ENCODE measurements around the gene RRM2.
A peak's percentile ranks its signal among the peaks of the same experiment; 100 is the strongest.

Gene RRM2

DNA sequence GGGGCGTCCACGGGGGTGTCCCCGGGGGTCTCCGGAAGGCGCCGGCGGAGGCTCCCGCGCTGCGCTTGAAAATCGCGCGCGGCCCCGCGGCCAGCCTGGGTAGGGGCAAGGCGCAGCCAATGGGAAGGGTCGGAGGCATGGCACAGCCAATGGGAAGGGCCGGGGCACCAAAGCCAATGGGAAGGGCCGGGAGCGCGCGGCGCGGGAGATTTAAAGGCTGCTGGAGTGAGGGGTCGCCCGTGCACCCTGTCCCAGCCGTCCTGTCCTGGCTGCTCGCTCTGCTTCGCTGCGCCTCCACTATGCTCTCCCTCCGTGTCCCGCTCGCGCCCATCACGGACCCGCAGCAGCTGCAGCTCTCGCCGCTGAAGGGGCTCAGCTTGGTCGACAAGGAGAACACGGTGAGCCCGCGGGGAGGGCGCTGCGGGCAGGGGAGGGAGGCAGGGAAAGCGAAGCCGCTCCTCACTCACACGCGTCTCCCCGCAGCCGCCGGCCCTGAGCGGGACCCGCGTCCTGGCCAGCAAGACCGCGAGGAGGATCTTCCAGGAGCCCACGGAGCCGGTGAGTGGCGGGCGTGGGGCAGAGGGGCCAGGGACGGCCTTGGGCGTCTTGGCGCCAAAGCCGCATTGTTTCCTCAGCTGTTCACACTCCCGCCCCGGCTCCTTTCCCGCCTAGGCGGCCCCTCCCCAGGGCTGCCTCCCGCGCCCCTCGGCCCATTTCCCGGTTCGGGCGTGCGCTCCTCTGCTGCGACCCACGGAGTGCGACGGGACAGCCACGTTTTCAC, at the start of gene RRM2:
TSS of gene RRM2 (plus strand) at position 240 of the 781 bp plus-strand sequence. CDS start at position 300, 60 bp downstream.
- DNase-seq: peak; percentile 97

DNA sequence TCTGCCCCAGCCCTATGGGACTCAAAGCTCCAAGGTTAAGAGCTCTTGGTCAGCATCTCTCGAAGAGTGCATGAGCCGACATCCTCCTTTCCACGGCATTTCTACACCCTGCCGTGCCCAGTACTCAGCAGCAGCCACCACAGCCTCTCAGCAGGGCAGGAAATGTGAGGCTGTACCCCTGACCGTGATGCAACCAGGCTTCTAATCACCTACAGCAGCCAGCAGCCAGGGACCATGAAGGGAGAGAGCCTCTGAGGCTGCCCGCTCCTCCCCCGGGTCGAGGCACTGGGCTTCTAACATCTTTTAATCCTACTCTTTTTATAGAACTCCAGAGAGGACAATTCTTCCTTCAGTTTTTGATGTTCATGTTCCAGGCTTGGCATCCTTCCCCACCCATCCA, 48.8 kb upstream of the RRM2 start:
- no peak for DNase-seq

DNA sequence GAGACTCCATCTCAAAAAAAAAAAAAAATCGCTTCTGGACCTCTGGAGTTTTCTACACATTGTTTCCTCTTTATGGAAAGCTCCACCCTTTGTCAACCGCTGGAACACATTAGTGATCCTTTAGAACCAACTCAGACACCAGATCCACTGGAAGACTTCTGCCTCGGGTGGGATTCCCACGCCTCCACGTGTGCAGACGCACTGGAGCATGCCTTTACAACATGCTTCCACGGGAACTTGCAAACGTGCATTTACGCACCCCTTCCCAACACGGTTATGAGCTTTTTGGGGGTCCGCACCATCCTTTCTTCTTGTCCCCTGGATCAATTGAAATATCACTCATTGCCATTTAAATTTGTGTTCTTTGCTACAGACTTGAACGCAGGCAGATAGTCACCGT, 47.4 kb upstream of the RRM2 start:
- DNase-seq: no peak

DNA sequence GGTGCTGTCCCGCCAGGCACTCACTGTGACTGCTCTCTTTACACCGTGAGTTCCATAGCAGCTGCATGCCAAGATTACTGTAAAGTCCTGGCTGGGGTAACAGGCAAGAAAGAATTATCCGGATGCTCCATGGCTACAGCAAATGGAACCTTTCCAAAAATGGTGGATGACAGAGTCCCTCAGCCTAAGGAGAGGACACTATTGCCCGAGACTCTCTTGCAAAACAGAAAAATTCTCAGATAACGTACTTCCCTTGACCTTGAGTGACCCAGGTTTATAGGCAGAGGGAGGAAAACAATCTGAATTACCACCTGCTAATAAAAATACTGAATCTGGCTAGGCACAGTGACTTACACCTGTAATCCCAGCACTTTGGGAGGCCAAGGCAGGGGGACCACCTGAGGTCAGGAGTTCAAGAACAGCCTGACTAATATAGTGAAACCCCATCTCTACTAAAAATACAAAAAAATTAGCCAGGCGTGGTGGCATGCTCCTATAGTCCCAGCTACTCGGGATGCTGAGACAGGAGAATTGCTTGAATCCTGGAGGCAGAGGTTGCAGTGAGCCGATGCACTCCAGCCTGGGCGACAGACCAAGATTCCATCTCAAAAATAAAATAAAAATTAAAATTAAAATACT, 46.8 kb upstream of the RRM2 start:
- DNase-seq: no peak

DNA sequence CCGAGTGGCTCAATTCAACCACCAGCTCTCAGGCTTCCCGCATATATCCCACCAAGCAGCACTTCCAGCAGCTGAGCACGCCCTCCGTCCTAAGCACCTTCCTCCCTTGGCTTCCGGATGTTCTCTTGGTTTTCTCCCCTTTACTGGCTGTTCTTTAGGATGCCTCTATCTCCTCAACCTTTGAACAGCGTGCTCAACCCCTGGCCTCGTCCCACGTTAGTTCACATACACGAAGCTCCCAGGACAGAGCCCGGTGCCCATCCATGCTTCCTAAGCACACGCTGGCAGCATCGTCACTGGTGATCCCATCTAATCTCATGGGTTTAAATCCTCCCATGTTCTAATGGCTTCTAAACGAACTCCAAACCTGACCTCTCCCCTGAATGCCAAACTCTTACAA, 46.0 kb upstream of the RRM2 start:
- DNase-seq: no peak

DNA sequence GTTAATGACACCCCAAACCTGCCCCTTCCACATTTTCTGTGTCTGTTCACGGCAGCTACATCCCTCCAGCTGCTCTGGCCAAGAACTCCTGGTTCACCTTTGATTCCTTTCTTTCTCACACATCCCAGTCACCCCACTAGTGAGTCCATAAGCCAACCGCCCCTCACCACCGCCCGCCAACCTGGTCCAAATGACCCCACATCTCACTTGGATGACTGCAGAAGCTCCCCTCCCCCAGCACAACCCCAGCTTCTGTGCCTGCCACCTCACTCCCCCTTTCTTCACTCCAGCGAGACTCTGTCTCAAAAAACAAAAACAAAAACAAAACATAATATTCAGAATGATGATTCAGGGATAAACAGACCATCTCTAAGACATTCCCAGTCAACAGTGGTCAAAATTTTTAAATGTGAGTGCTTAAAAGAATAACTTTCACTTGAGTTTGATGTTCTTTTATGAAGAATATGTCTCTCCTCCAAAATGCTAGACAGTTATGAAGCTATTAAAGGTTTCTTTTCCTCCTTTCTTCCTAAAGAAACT, 45.5 kb upstream of the RRM2 start:
- DNase-seq: no peak

DNA sequence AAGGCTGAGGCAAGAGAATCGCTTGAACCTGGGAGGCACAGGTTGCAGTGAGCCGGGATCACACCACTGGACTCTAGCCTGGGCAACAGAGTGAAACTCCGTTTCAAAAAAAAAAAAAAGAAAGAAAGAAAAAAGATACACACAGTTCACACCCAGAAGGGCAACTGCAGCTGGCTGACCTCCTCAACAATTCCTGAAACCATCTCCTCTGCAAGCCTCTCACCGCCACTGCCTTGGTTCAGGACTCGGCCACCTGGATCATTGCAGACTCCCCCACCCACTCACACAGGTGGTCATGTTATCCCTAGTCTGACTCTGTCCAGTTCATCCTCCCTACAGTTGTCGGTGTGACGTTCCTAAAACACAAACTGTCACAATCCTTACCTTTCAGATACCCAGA, 44.5 kb upstream of the RRM2 start:
- DNase-seq: no peak

DNA sequence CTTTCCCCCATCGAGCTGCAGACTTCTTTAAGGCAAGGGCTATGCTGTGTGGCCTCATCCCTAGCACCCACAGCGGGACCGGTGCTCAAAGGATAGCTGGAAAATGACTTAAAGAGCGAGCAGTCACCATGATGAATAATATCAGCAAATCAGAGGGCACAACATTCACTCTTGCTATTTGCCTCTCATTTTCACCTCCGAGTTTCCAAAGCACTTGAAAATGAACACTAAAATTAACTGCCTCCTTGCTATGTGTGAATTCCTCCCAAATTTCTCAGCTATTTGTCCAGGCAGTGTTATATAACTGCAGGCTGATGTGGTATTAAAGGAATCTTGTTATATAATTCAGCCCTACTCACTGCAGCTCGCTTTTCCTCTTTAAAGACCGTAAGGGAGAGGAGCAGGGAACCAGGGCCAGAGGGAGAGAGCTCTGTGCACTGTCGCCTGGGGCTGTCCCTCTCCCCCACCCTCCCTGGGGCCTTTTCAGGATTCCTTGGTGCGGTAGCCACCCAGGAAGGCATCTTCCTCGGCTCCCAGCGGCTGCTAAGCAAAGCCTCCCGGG, 43.8 kb upstream of the RRM2 start:
- DNase-seq: no peak

DNA sequence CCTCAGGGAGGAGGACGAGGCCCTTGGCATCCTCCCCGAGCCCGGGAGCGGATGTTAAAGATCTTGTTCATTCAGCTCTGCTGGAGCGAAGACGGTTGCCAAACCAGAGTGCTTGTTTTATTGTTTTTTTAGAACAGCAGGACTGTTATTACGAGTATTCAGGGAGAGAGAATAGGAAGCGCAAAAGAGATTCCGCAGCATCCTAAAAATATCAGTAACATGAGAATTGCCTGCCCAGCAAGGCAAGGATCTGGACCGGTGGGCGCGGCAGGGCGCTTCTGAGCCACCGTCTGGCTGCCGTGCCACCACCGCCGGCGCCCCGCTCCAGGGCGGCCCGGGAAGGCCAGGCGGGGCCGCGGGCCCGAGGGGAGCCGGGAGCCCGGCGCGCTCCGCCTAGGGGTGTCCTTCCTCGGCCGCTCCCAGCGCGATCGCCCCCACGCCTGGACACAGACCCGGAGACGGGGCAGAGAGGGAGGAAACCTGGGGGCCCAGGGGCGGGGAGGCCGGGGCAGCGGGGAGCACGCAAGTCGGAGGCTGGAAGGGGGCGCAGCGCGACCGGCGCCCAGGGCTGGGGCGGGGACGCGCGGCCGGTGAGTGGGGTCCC, 43.2 kb upstream of the RRM2 start:
- DNase-seq: no peak

DNA sequence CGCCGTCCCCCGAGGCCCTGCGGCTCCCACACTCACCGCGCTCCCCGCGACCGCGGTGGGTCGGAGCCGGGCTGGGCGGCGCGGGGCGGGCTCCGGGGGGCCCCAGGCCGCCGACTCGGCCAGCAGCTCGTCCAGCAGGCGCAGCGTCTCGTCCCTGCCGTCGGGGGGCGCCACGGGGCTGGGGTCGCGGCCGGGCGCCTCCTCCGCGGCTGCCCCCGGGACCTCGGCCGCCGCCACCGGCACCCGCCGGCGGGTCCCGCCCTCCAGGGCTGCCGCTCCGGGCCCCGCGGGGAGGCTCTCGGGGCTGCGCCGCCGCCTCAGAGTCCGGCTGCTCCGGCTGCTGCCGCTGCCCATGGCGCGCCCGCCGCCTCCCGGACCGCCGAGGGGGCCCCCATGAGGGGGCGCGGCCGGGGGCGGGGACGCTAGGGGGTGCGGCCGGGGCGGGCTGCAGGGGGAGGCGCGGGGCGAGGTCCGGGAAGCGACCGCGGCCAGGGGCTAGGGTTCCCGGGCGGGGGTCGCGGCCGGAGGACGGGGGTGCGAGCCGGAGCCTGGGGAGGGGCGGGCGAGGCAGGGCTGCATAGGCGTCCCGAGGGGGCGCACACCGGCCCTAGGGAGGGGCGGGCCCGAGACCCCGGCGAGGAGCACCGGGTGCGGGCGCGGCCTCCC, 42.5 kb upstream of the RRM2 start, which contains the start of gene CYS1:
TSS of gene CYS1 (minus strand) at position 542 of the 666 bp plus-strand sequence. CDS start at position 354, 188 bp downstream.
- DNase-seq: no peak

DNA sequence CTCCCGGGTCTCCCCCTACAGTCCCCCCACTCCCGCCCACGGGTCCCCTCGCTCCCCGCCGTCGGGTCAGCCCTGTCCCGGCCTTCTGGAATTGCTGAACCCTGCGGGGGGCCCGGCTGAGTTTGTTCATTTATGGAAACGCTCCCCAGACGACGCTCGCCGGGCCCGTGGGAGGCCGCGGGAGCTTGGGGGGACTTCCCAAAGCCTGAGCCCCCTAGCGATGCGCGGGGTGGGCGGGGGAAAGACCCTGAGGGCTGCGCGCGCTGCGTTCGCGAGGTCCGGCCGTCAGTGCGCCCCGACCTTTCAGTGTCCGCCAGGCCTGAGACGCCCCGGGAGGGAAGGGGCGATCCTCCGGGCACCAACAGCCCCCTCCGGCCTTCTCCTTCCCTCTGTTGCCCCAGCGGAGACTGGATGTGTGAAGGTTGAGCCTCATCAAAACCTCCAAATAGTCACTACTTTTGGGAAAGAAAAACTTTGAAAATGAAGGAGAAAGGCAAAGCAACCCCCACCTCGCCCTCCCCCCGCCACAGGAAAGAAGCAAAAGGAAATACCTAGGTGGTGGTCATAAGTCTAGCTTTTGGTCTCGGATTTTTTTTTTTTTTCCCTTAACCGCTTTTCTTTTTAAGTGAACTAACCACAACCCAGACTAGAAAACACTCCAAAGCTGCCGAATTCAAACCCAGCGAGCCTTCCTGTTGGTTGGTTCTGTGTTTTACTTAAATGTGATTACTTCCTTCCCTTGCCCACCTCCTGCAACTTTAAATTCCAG, 41.8 kb upstream of the RRM2 start:
- DNase-seq: no peak

DNA sequence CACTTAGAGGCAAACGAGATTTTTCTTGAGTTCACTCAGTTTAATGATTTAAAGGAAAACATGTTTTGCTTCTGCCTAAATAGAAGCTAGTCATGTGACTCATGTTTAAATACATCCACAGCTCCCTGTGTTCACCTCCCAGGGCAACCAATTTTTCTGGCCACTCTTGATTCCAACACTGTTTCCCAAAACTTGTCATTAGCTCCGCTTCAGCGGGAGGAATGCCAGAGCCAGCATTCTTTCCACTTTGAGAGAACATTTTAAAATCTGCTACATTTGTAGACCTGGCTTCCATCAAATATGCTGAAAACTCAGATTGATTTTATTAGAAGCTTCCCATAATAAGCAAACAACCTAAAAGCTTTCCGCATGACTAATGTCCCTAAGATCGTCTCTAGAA, 39.5 kb upstream of the RRM2 start:
- DNase-seq: no peak

DNA sequence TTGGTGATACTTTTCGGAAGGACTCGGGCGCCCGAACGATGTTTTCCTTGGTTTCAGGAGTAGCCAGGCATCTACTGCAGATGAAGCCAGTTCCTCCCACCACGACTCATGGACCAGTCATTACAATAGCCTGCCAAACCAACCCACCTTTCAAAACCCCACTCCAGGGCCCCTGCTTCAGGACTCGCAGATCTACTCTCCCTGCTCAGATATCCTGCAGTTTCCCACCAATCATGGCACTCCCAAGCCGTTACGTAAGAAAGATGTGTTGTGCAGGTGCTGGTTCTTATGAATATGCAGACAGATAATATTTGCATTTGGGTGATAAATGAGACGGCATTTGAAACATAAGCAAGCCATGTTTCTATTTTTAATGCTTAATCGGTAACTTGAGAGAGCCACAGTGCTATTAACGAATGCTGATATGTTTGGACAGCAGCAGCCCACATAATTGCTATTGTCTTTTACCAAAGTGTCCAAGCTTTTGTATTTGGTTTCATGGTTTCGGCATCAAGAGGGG, 38.8 kb upstream of the RRM2 start:
- no peak for DNase-seq

DNA sequence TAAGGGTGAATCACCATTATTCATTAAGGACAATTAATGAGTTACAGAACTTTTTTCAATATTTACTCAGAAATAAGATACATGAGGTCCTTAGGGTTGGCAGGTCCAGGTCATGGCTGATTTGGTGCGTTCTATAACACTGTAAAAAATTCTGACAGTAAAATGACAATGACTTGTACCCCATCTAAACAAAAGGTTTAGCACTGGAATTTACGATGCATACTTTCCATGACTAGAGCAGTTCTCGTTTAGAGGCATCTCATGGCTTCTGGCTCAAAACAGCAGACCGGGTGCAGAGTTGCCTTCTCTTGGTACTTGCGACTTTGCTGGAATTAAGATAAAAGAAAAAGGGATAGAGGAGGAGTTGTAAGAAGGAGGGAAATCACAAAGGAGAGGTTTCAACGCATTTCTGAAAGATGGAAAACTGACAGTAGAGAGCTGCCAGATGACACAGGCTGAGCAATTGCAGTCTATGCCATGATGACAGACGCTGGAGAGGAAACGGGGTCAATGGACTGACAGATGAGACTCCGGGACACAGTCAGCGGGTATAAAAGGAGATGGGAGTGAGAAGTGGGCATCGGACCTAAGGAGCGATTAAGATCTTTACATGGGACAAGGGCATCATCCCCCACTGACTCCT, 38.2 kb upstream of the RRM2 start:
- DNase-seq: no peak

DNA sequence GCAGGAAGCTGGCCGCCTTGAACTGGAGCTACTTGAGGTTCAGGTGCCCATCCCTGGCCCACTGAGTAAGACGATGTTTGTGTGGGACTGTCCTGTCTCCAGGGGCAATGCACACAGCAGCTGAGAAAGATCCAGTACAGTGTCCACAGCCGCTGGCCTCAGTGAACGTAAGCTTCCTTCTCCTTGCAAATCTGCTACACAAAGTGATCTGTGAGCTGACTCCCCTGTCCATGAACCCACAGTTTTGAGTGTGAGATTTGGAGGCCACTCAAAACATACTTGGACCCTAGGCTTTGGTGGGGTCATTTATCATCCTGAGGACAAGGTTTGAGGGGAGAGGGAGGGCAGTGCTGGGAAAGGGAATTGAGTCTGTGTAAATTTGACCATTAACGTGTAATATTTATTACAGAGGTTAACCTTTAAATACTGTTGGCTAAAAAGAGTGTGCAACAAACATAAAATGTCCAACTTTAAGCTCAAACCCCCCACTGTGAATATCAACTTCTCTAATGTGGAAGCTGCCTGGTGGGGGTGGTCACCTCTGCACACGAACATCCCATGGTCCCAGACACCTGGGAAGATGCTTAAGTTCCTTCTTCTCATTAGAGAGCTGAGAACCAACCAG, 37.4 kb upstream of the RRM2 start:
- DNase-seq: no peak

DNA sequence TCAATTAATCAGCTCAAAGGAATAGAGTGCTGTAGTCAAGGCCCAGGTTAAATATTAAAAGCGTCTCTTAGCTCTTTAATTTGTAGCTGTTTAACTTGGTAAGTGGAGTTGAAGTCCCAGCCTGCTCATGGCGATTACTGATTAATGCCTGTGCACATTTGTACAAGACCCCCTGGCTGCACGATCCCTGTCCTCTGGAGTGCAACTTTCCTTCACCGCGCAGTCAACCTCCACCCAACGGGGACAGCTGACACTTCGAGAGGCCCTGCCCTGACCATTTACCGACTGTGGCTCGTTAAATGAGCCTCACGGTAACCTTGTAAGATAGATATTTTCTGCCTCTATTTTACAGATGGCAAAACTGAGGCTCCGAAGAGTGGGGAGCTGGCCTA, 36.9 kb upstream of the RRM2 start:
- no peak for DNase-seq

DNA sequence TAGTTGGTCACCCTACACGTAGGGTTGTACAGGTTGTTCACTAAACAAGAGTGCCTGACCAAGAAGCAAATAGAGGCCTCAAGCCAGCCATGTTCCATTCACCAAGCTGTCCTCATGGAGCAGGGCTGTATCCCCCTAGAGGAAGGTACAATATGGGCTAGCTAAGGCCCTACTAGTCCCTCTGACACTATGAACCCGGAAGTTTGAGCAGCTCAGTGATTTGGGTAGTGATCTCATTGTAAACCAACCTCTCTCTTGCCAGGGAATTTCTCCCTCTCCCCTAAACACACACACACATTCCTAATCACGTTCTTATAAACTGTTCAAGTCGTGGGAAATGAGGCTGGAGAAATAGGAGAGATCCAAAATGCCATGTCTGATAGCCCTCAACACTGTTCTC, 35.6 kb upstream of the RRM2 start:
- no peak for DNase-seq

DNA sequence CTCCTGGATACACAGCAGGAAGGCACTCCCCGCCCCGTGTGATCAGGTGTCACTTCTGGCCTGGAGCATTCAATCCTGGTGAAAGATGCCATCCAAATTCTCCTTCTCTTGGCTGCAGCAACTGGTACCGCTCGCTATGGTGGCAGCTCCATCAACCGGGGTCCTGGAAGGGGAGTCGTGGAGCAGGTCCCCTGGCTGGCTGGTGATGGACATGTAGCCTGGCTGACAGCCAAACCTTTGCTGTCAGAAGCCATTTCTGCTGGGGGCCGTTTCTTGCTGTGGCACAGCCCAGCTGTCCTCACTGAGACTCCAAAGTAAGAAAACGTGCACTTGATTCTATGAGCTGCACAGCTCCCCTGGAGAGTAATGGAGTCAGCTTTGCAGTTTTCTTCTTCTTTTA, 35.2 kb upstream of the RRM2 start:
- no peak for DNase-seq

DNA sequence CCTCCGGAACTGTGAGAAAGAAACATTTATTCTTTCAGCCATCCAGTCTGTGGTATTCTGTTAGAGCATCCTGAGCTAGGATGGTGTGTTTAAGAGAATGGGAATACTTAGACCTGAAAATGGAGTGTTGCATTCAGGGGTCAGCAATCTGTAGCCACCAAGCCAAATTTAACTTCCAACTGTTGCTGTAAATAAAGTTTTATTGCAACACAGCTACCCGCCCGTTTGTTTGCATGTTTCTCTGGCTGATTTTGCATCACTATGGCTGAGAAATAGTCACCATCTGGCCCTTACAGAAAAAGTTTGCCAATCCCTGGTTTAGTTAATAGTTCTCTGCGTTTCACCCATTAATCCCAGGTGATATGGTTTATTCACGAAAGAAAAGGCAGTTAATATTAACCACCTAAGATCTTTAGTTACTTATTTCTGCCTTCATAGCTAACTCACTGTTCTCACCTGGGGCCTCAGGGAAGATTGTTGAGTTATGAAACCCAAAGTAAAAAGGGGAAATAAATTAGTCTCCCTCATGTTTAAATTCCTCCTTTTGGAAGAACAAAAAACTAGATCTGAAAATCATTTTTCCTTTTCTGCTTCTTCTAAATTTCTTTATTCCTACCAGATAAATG, 32.9 kb upstream of the RRM2 start:
- no peak for DNase-seq

DNA sequence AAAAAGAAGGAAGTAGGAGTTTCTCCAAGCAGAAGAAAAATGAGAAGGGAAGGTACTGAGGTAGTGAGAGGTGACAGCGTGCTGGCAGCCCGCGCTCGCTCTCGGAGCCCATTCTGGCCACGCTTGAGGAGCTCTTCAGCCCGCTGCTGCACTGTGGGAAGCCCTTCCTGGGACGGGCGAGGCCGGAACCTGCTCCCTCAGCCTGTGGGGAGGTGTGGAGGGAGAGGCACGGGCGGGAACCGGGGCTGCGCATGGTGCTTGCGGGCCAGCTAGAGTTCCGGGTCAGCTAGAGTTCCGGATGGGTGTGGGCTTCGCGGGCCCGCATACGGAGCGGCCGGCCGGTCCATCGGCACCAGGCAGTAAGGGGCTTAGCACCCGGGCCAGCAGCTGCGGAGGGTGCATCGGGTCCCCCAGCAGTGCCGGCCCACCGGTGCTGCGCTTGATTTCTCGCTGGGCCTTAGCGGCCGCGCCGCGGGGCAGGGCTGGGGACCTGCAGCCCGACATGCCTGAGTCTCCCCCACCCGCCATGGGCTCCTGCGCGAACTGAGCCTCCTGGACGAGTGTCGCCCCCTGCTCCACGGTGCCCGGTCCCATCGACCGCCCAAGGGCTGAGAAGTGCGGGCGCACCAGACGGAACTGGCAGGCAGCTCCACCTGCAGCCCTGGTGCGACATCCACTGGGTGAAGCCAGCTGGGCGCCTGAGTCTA, 31.2 kb upstream of the RRM2 start:
- no peak for DNase-seq

All from stimulated activated CD4-positive, alpha-beta T cell treated with anti-CD3 and anti-CD28 coated beads, Interleukin-1b, Interleukin-23, amount 100 ng/mL, for 48 hours (primary cell).